ENCODE data around the gene FADS3.

- no peak for TF ChIP-seq CTCF (IDR thresholded peaks at IDR 0.05)
- no peak for TF ChIP-seq POLR2A (IDR thresholded peaks at IDR 0.05)
Measured at GRCh38 chr11:61874853-61875252, 16.5 kb downstream of the FADS3 start.
